Measurements from ENCODE around the gene LRRC45.

Gene LRRC45

GRCh38 chr17:82019690-82020571 lies 3.2 kb upstream of the LRRC45 start:
- peak; percentile 50 for DNase-seq (ENCODE audit: low spot score)

GRCh38 chr17:82020572-82021106 lies 2.5 kb upstream of the LRRC45 start:
- no peak for DNase-seq (ENCODE audit: low spot score)

GRCh38 chr17:82021107-82021899 lies 1.8 kb upstream of the LRRC45 start:
- peak; percentile 81 for DNase-seq (ENCODE audit: low spot score)

- no peak for DNase-seq (ENCODE audit: low spot score)
Measured at GRCh38 chr17:82021900-82022309, 1.2 kb upstream of the LRRC45 start.

GRCh38 chr17:82022310-82022980 lies 660 bp upstream of the LRRC45 start, which contains the start of gene CENPX:
CENPX (minus strand) TSS chr17:82022878; CDS start chr17:82022861, 17 bp downstream.
- DNase-seq (ENCODE audit: low spot score) = no peak

- DNase-seq (ENCODE audit: low spot score) = peak; percentile 41
Measured at GRCh38 chr17:82023447-82024241, 539 bp downstream of the LRRC45 start.

- DNase-seq (ENCODE audit: low spot score) = no peak
Measured at GRCh38 chr17:82024859-82025258, 1.8 kb downstream of the LRRC45 start.

- no peak for DNase-seq (ENCODE audit: low spot score)
Measured at GRCh38 chr17:82025401-82026107, 2.4 kb downstream of the LRRC45 start.

- DNase-seq (ENCODE audit: low spot score) = no peak
Measured at GRCh38 chr17:82028246-82028645, 5.1 kb downstream of the LRRC45 start.

- DNase-seq (ENCODE audit: low spot score) = no peak
Measured at GRCh38 chr17:82028966-82029365, 5.9 kb downstream of the LRRC45 start.

GRCh38 chr17:82029391-82029790 lies 6.3 kb downstream of the LRRC45 start:
- DNase-seq (ENCODE audit: low spot score) = no peak

- DNase-seq (ENCODE audit: low spot score) = no peak
Measured at GRCh38 chr17:82029990-82030469, 6.9 kb downstream of the LRRC45 start.

- peak; percentile 90 for DNase-seq (ENCODE audit: low spot score)
Measured at GRCh38 chr17:82030470-82031302, 7.6 kb downstream of the LRRC45 start.

GRCh38 chr17:82031303-82031884 lies 8.3 kb downstream of the LRRC45 start, which contains the start of gene RAC3:
RAC3 (plus strand) TSS chr17:82031678; CDS start chr17:82031762, 84 bp downstream.
- peak; percentile 72 for DNase-seq (ENCODE audit: low spot score)

- no peak for DNase-seq (ENCODE audit: low spot score)
Measured at GRCh38 chr17:82031885-82032627, 9.0 kb downstream of the LRRC45 start.

GRCh38 chr17:82033359-82034085 lies 10.4 kb downstream of the LRRC45 start:
- no peak for DNase-seq (ENCODE audit: low spot score)

- no peak for DNase-seq (ENCODE audit: low spot score)
Measured at GRCh38 chr17:82034371-82035011, 11.4 kb downstream of the LRRC45 start.

Data from AG20443 (cell line).